K562 (cell line): Measurements from ENCODE around the gene POLR3H. TPM values are rescaled to one million over a fixed set of nuclear protein-coding genes. Genes with fewer than 3 reads are reported as not detected.

ENCODE experiments used
- ADNP ChIP-seq: fragments of 200-800 bp; sonication (Bioruptor generic); IDR thresholded peaks from 2 replicates; pipeline ENCODE4 v1.6.1; 2016; ENCODE audit warnings: missing genetic modification characterization, missing compliant biosample characterization
- HDAC6 ChIP-seq: IDR thresholded peaks from 2 replicates; pipeline ENCODE4 v1.6.1; 2012; ENCODE audit warnings: low read depth, mild to moderate bottlenecking, control low read depth, inconsistent platforms, low read length, moderate library complexity
- PCBP2 ChIP-seq: fragments of 200-400 bp; formaldehyde crosslinking; IDR thresholded peaks from 2 replicates; pipeline ENCODE4 v1.6.1; 2018; ENCODE audit warnings: low read length, low read depth, mild to moderate bottlenecking, moderate library complexity; ENCODE audit not compliant: poor library complexity, severe bottlenecking
- PHTF2 ChIP-seq: fragments of 250-450 bp; sonication (Bioruptor Pico); IDR thresholded peaks from 2 replicates; pipeline ENCODE4 v1.5.0; 2021; ENCODE audit warnings: mild to moderate bottlenecking
- SETDB1 ChIP-seq: IDR thresholded peaks from one replicate; pipeline ENCODE4 v1.6.1; 2012; ENCODE audit warnings: low read length, control low read depth, inconsistent platforms
- ZNF124 ChIP-seq: sonication (generic); formaldehyde crosslinking; IDR thresholded peaks from 2 replicates; pipeline ENCODE4 v1.8.1; 2022; ENCODE audit warnings: missing genetic modification reagents
- polyA plus RNA-seq, 8 experiments: library from polyadenylated mRNA; depleted of rRNA in 4 of 8; stranded (reverse) in 5 of 8; unstranded in 3 of 8; fragments of >200 nt; fragmentation: Nextera tagmentation in 2 of 8; fragmentation: Illumina TruSeq in 1 of 8; extraction: Ambion mirVana in 2 of 8; extraction: Trizol in 1 of 8; gene quantifications; 2 replicates each; pipeline versions ENCODE4 v1.2.1 to v1.2.3, GENCODE V29; 2011 to 2014; ENCODE audit warnings: inconsistent platforms in 1 of 8, missing spikeins in 1 of 8
- total RNA-seq, 7 experiments: library from RNA; depleted of rRNA in 6 of 7; stranded (reverse); fragments of >200 nt in 6 of 7; fragmentation: Illumina TruSeq in 2 of 7; extraction: Trizol in 2 of 7; gene quantifications; 2 replicates each; pipeline versions ENCODE4 v1.2.1 to v1.2.3, GENCODE V29; 2011 to 2021; ENCODE audit warnings: low replicate concordance in 1 of 7
- TF ChIP-seq, protein P1 (sequence below), 2 experiments: fragments of 450-650 bp; formaldehyde crosslinking in 1 of 2; IDR thresholded peaks; 2 replicates each; pipeline versions ENCODE4 v1.4.0 to v1.6.1; 2014 to 2020; ENCODE audit warnings: mild to moderate bottlenecking in 2 of 2, borderline replicate concordance in 1 of 2, low read depth in 1 of 2
- TF ChIP-seq, protein P2 (sequence below): sonication (generic); formaldehyde crosslinking; IDR thresholded peaks from 2 replicates; pipeline ENCODE4 v1.4.0; 2020; ENCODE audit warnings: mild to moderate bottlenecking, missing genetic modification reagents
- TF ChIP-seq, protein P3 (sequence below): sonication (generic); formaldehyde crosslinking; IDR thresholded peaks from 2 replicates; pipeline ENCODE4 v1.8.1; 2023; ENCODE audit warnings: mild to moderate bottlenecking, missing genetic modification reagents
- TF ChIP-seq, protein P4 (sequence below): fragments of 450-650 bp; formaldehyde crosslinking; IDR thresholded peaks from 2 replicates; pipeline ENCODE4 v1.4.0; 2020; ENCODE audit warnings: mild to moderate bottlenecking, moderate library complexity
- TF ChIP-seq, protein P5 (sequence below): IDR thresholded peaks from 2 replicates; pipeline ENCODE4 v1.6.1; 2011; ENCODE audit not compliant: insufficient read length; ENCODE audit errors: extremely low read depth
- TF ChIP-seq, protein P6 (sequence below): sonication (generic); formaldehyde crosslinking; IDR thresholded peaks from 2 replicates; pipeline ENCODE4 v1.9.0; 2022; ENCODE audit warnings: mild to moderate bottlenecking, missing genetic modification reagents

Gene POLR3H
- total and polyA plus RNA-seq, 9 of the 15 experiments (the other 6 are each of a cell fraction or from before 2014, with no cell fraction given), result 5.3 to 48.4 (median 22.2) TPM

DNA sequence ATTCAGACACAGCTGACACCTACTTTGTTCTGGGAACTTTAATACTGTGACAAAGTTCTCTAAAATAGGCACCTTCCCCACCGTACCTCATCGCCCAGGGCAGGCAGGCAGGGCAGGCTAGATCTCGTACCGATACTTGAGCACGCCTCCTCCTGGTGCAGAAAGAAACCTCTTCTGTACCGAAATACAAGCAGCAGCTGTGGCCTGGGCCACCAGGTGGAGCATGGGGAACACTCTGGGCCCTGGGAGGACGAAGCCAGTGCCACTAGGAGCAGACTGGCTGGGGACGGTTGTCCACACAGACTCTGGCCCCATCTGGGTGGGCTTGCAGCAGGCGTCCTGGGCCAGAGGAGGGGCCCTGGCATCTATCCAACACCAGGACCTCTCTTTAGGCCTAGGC, 32.6 kb upstream of the POLR3H start (continued):
- TF ChIP-seq, protein P1, sequence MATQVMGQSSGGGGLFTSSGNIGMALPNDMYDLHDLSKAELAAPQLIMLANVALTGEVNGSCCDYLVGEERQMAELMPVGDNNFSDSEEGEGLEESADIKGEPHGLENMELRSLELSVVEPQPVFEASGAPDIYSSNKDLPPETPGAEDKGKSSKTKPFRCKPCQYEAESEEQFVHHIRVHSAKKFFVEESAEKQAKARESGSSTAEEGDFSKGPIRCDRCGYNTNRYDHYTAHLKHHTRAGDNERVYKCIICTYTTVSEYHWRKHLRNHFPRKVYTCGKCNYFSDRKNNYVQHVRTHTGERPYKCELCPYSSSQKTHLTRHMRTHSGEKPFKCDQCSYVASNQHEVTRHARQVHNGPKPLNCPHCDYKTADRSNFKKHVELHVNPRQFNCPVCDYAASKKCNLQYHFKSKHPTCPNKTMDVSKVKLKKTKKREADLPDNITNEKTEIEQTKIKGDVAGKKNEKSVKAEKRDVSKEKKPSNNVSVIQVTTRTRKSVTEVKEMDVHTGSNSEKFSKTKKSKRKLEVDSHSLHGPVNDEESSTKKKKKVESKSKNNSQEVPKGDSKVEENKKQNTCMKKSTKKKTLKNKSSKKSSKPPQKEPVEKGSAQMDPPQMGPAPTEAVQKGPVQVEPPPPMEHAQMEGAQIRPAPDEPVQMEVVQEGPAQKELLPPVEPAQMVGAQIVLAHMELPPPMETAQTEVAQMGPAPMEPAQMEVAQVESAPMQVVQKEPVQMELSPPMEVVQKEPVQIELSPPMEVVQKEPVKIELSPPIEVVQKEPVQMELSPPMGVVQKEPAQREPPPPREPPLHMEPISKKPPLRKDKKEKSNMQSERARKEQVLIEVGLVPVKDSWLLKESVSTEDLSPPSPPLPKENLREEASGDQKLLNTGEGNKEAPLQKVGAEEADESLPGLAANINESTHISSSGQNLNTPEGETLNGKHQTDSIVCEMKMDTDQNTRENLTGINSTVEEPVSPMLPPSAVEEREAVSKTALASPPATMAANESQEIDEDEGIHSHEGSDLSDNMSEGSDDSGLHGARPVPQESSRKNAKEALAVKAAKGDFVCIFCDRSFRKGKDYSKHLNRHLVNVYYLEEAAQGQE (IDR thresholded peaks at IDR 0.05; ENCODE audit: borderline replicate concordance), result peak; percentile 86
- TF ChIP-seq, protein P1 (CRISPR knock-in tag; IDR thresholded peaks at IDR 0.05; ENCODE audit: low read depth), result no peak
- TF ChIP-seq, protein P2, sequence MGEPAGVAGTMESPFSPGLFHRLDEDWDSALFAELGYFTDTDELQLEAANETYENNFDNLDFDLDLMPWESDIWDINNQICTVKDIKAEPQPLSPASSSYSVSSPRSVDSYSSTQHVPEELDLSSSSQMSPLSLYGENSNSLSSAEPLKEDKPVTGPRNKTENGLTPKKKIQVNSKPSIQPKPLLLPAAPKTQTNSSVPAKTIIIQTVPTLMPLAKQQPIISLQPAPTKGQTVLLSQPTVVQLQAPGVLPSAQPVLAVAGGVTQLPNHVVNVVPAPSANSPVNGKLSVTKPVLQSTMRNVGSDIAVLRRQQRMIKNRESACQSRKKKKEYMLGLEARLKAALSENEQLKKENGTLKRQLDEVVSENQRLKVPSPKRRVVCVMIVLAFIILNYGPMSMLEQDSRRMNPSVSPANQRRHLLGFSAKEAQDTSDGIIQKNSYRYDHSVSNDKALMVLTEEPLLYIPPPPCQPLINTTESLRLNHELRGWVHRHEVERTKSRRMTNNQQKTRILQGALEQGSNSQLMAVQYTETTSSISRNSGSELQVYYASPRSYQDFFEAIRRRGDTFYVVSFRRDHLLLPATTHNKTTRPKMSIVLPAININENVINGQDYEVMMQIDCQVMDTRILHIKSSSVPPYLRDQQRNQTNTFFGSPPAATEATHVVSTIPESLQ, result no peak
- TF ChIP-seq, protein P3, sequence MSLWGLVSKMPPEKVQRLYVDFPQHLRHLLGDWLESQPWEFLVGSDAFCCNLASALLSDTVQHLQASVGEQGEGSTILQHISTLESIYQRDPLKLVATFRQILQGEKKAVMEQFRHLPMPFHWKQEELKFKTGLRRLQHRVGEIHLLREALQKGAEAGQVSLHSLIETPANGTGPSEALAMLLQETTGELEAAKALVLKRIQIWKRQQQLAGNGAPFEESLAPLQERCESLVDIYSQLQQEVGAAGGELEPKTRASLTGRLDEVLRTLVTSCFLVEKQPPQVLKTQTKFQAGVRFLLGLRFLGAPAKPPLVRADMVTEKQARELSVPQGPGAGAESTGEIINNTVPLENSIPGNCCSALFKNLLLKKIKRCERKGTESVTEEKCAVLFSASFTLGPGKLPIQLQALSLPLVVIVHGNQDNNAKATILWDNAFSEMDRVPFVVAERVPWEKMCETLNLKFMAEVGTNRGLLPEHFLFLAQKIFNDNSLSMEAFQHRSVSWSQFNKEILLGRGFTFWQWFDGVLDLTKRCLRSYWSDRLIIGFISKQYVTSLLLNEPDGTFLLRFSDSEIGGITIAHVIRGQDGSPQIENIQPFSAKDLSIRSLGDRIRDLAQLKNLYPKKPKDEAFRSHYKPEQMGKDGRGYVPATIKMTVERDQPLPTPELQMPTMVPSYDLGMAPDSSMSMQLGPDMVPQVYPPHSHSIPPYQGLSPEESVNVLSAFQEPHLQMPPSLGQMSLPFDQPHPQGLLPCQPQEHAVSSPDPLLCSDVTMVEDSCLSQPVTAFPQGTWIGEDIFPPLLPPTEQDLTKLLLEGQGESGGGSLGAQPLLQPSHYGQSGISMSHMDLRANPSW (CRISPR knock-in tag), result no peak
- TF ChIP-seq ADNP, result no peak
- TF ChIP-seq, protein P4, sequence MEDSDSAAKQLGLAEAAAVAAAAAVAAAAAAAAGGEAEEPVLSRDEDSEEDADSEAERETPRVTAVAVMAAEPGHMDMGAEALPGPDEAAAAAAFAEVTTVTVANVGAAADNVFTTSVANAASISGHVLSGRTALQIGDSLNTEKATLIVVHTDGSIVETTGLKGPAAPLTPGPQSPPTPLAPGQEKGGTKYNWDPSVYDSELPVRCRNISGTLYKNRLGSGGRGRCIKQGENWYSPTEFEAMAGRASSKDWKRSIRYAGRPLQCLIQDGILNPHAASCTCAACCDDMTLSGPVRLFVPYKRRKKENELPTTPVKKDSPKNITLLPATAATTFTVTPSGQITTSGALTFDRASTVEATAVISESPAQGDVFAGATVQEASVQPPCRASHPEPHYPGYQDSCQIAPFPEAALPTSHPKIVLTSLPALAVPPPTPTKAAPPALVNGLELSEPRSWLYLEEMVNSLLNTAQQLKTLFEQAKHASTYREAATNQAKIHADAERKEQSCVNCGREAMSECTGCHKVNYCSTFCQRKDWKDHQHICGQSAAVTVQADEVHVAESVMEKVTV (CRISPR knock-in tag), result 0 out of 2 replicates have a peak, but pooled peaks have one; percentile 10
- no peak for TF ChIP-seq PHTF2 (CRISPR knock-in tag)
- TF ChIP-seq HDAC6, result no peak
- TF ChIP-seq, protein P5, sequence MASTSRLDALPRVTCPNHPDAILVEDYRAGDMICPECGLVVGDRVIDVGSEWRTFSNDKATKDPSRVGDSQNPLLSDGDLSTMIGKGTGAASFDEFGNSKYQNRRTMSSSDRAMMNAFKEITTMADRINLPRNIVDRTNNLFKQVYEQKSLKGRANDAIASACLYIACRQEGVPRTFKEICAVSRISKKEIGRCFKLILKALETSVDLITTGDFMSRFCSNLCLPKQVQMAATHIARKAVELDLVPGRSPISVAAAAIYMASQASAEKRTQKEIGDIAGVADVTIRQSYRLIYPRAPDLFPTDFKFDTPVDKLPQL, result no peak
- no peak for TF ChIP-seq ZNF124 (CRISPR knock-in tag)
- TF ChIP-seq SETDB1, result no peak
- TF ChIP-seq, protein P6, sequence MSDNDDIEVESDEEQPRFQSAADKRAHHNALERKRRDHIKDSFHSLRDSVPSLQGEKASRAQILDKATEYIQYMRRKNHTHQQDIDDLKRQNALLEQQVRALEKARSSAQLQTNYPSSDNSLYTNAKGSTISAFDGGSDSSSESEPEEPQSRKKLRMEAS (CRISPR knock-in tag), result peak; percentile 57
- TF ChIP-seq PCBP2, result no peak
